ENCODE measurements around the gene CLDN34.

- TF ChIP-seq CTCF (IDR thresholded peaks at IDR 0.05) (no peak), POLR2AphosphoS5 (IDR thresholded peaks at IDR 0.05) (no peak)
These were observed 42.6 kb downstream of the CLDN34 start for GRCh38 chrX:10009741-10010140.

Data from stomach (tissue), 4 donors.